Osteoblast (primary cell): ENCODE data around the gene NINL. TPM values are rescaled to one million over a fixed set of nuclear protein-coding genes. Genes with fewer than 3 reads are reported as not detected.

ENCODE experiments used
- DNase-seq: peaks from one replicate; pipeline ENCODE4 v3.0.0; 2011; ENCODE audit warnings: low spot score, mixed read lengths; ENCODE audit not compliant: insufficient read length; ENCODE audit errors: missing footprints
- H2AFZ ChIP-seq: 2 replicates; pipeline ENCODE4 v1.6.0; 2011; ENCODE audit warnings: mild to moderate bottlenecking, low read length
- H3K27ac ChIP-seq: 2 replicates; pipeline ENCODE4 v1.5.1; 2011; ENCODE audit warnings: mild to moderate bottlenecking, low read depth, low read length, moderate library complexity
- H3K27me3 ChIP-seq: 2 replicates; pipeline ENCODE4 v1.6.0; 2012; ENCODE audit warnings: mild to moderate bottlenecking, control low read depth, inconsistent platforms, low read length, moderate library complexity; ENCODE audit not compliant: insufficient read depth
- H3K36me3 ChIP-seq: 2 replicates; pipeline ENCODE4 v1.5.1; 2011; ENCODE audit warnings: mild to moderate bottlenecking, low read length, control low read depth, moderate library complexity; ENCODE audit not compliant: insufficient read depth
- H3K4me1 ChIP-seq: 2 replicates; pipeline ENCODE4 v1.5.1; 2011; ENCODE audit warnings: mild to moderate bottlenecking, low read length, control low read depth, moderate library complexity; ENCODE audit not compliant: insufficient read depth
- H3K4me2 ChIP-seq: 2 replicates; pipeline ENCODE4 v1.6.0; 2011; ENCODE audit warnings: mild to moderate bottlenecking, low read length; ENCODE audit not compliant: insufficient read depth
- H3K4me3 ChIP-seq: fragments of 200-600 bp; sonication (generic); 3 replicates; pipeline ENCODE4 v1.5.1; 2012; ENCODE audit warnings: mild to moderate bottlenecking, low read length, inconsistent platforms; ENCODE audit not compliant: insufficient read depth
- H3K79me2 ChIP-seq: 2 replicates; pipeline ENCODE4 v1.6.0; 2012; ENCODE audit warnings: mild to moderate bottlenecking, low read length, control low read depth, inconsistent platforms; ENCODE audit not compliant: insufficient read depth
- H3K9me3 ChIP-seq: 2 replicates; pipeline ENCODE4 v1.5.1; 2011; ENCODE audit warnings: low read depth, low read length, control low read depth
- H4K20me1 ChIP-seq: 2 replicates; pipeline ENCODE4 v1.6.0; 2012; ENCODE audit warnings: mild to moderate bottlenecking, low read length, control low read depth; ENCODE audit not compliant: insufficient read depth
- CTCF ChIP-seq: IDR thresholded peaks from 2 replicates; pipeline ENCODE4 v1.5.1; 2011; ENCODE audit warnings: mild to moderate bottlenecking, low read depth, low read length, moderate library complexity; ENCODE audit errors: extremely low read depth
- total RNA-seq: library from RNA; depleted of rRNA; stranded (reverse); fragments of >200 nt; gene quantifications from 2 replicates; pipeline ENCODE4 v1.2.3, GENCODE V29; 2012

Gene NINL
- total RNA-seq, 1 donor: 14.8 TPM

- peak; percentile 52 for DNase-seq
- TF ChIP-seq CTCF: no peak
- Histone ChIP-seq H4K20me1 (peaks cover 2% of the 10 kb centered on the region), H3K4me3 (no peak overlapping the region), H3K27ac (no peak overlapping the region), H3K27me3 (no peaks in the 10 kb centered on the region), H3K4me1 (no peaks in the 10 kb centered on the region), H3K79me2 (no peaks in the 10 kb centered on the region), H3K9me3 (no peaks in the 10 kb centered on the region), H2AFZ (no peak overlapping the region), H3K4me2 (no peak overlapping the region), H3K36me3 (peaks cover 11% of the 10 kb centered on the region)
These were observed 124.1 kb downstream of the NINL start for GRCh38 chr20:25461281-25461650.

GRCh38 chr20:25460566-25461280, 124.6 kb downstream of the NINL start:
- no peak for TF ChIP-seq CTCF
- no peaks in the 10 kb centered on the region for H3K9me3 ChIP-seq
- H4K20me1 ChIP-seq: peaks cover 2% of the 10 kb centered on the region
- no peaks in the 10 kb centered on the region for H3K4me1 ChIP-seq
- no peaks in the 10 kb centered on the region for H3K79me2 ChIP-seq
- no peak overlapping the region for H3K4me3 ChIP-seq
- no peak overlapping the region for H3K4me2 ChIP-seq
- H3K36me3 ChIP-seq: peaks cover 11% of the 10 kb centered on the region
- H2AFZ ChIP-seq: no peak overlapping the region
- no peak overlapping the region for H3K27ac ChIP-seq
- H3K27me3 ChIP-seq: no peaks in the 10 kb centered on the region
- DNase-seq: peak; percentile 25

GRCh38 chr20:25459916-25460535, 125.3 kb downstream of the NINL start:
- TF ChIP-seq CTCF: no peak
- H3K36me3 ChIP-seq: peaks cover 18% of the 10 kb centered on the region
- H4K20me1 ChIP-seq: peaks cover 2% of the 10 kb centered on the region
- no peaks in the 10 kb centered on the region for H3K79me2 ChIP-seq
- no peaks in the 10 kb centered on the region for H3K4me1 ChIP-seq
- H3K9me3 ChIP-seq: no peaks in the 10 kb centered on the region
- H3K4me3 ChIP-seq: no peak overlapping the region
- H3K4me2 ChIP-seq: no peak overlapping the region
- no peaks in the 10 kb centered on the region for H3K27me3 ChIP-seq
- H3K27ac ChIP-seq: no peak overlapping the region
- DNase-seq: no peak
- no peak overlapping the region for H2AFZ ChIP-seq

- H4K20me1 ChIP-seq: no peaks in the 10 kb centered on the region
- H3K4me2 ChIP-seq: no peak overlapping the region
- H3K27ac ChIP-seq: no peak overlapping the region
- H3K9me3 ChIP-seq: no peaks in the 10 kb centered on the region
- H2AFZ ChIP-seq: no peak overlapping the region
- H3K36me3 ChIP-seq: peaks cover 20% of the 10 kb centered on the region
- H3K79me2 ChIP-seq: no peaks in the 10 kb centered on the region
- no peaks in the 10 kb centered on the region for H3K4me1 ChIP-seq
- no peak for TF ChIP-seq CTCF
- H3K27me3 ChIP-seq: no peaks in the 10 kb centered on the region
- DNase-seq: no peak
- H3K4me3 ChIP-seq: no peak overlapping the region
These were observed 126.1 kb downstream of the NINL start for GRCh38 chr20:25459111-25459830.
